HepG2 (cell line): ENCODE results near the gene SMOC1. TPM values are rescaled to one million over a fixed set of nuclear protein-coding genes. Genes with fewer than 3 reads are reported as not detected.

Experiments used
- ATAC-seq: fragments of 200-7000 bp; cut with Tn5 transposase; 3 replicates; pipeline ENCODE4 v1.9.1; 2020; ENCODE audit warnings: mild to moderate bottlenecking, moderate library complexity
- BruUV-seq: library from RNA; stranded (reverse); fragments of 400-500 nt; replicated peaks from 2 replicates; lab custom pipeline; 2021; lab: Mats Ljungman, UMichigan
- CTCF ChIA-PET: fragments of 300-600 bp; formaldehyde crosslinking; extraction: SDS; loops from one replicate; lab custom pipeline; 2021; ENCODE audit warnings: low total read pairs, inconsistent platforms, low intra/inter-chr PET ratio; lab: Yijun Ruan, JAX
- POLR2A ChIA-PET: fragments of 350-600 bp; sonication (Branson Sonifier 250); formaldehyde crosslinking; loops from one replicate; lab custom pipeline; 2020; ENCODE audit warnings: antibody characterized with exemption, inconsistent platforms; lab: Yijun Ruan, JAX
- DNase-seq: peaks from one replicate; pipeline ENCODE4 v3.0.0-alpha.2; 2015; ENCODE audit warnings: low spot score
- FAIRE-seq: peaks from 3 replicates; lab custom pipeline; 2011; peaks lifted over from hg19 to GRCh38; lab: Jason Lieb, UNC
- H2AFZ ChIP-seq: one replicate; pipeline ENCODE4 v1.6.1; 2011; ENCODE audit warnings: low read length, inconsistent platforms
- H3K27ac ChIP-seq: fragments of 300-600 bp; 3 replicates; pipeline ENCODE4 v1.8.0; 2011; ENCODE audit warnings: mixed run types, mild to moderate bottlenecking, mixed read lengths, low read length, inconsistent platforms; ENCODE audit not compliant: insufficient read depth; ENCODE audit errors: extremely low read length
- H3K27me3 ChIP-seq, 2 experiments: fragments of 200-600 bp in 1 of 2; 2 replicates in 1 of 2; 3 replicates in 1 of 2; pipeline versions ENCODE4 v1.6.0 to v1.8.0; 2011; ENCODE audit warnings: low read length in 2 of 2, mild to moderate bottlenecking in 2 of 2, moderate library complexity in 2 of 2, inconsistent platforms in 1 of 2; ENCODE audit not compliant: insufficient read depth in 2 of 2, control insufficient read depth in 1 of 2
- H3K36me3 ChIP-seq, 2 experiments: fragments of 200-600 bp in 1 of 2; replicated peaks in 1 of 2; 2 replicates in 1 of 2; 3 replicates in 1 of 2; pipeline versions ENCODE4 v1.5.1 to v1.8.0; 2011; ENCODE audit warnings: low read length in 2 of 2, inconsistent platforms in 1 of 2; ENCODE audit not compliant: insufficient read depth in 2 of 2, control insufficient read depth in 1 of 2
- H3K4me1 ChIP-seq: 2 replicates; pipeline ENCODE4 v1.5.1; 2012; ENCODE audit warnings: low read length, inconsistent platforms; ENCODE audit not compliant: insufficient read depth
- H3K4me2 ChIP-seq: 2 replicates; pipeline ENCODE4 v1.6.0; 2011; ENCODE audit warnings: low read depth, low read length, inconsistent platforms
- H3K4me3 ChIP-seq, 3 experiments: fragments of 200-600 bp in 1 of 3; sonication (generic), shearing (Covaris generic) in 1 of 3; replicated peaks in 1 of 3; 2 replicates each; pipeline ENCODE4 v1.5.1; 2011 to 2016; ENCODE audit warnings: low read length in 3 of 3, inconsistent platforms in 2 of 3, low read depth in 2 of 3, mild to moderate bottlenecking in 2 of 3, control low read depth in 1 of 3, mixed read lengths in 1 of 3; ENCODE audit not compliant: insufficient read depth in 1 of 3
- H3K79me2 ChIP-seq: one replicate; pipeline ENCODE4 v1.6.1; 2011; ENCODE audit warnings: low read length, inconsistent platforms; ENCODE audit not compliant: insufficient read depth
- H3K9ac ChIP-seq: 2 replicates; pipeline ENCODE4 v1.6.0; 2011; ENCODE audit warnings: mild to moderate bottlenecking, low read depth, low read length, inconsistent platforms; ENCODE audit not compliant: insufficient read depth
- H3K9me3 ChIP-seq: 2 replicates; pipeline ENCODE4 v1.5.1; 2012; ENCODE audit warnings: mild to moderate bottlenecking, low read length
- H4K20me1 ChIP-seq: 2 replicates; pipeline ENCODE4 v1.6.0; 2011; ENCODE audit warnings: inconsistent platforms, mild to moderate bottlenecking, low read length, moderate library complexity; ENCODE audit not compliant: insufficient read depth
- CREB1 ChIP-seq, 2 experiments: fragments of 450-650 bp in 1 of 2; IDR thresholded peaks; 2 replicates each; pipeline ENCODE4 v1.6.1; 2016 to 2017; ENCODE audit warnings: control low read depth in 1 of 2, mild to moderate bottlenecking in 1 of 2, missing compliant biosample characterization in 1 of 2, missing genetic modification characterization in 1 of 2
- GATAD1 ChIP-seq: IDR thresholded peaks from 2 replicates; pipeline ENCODE4 v1.6.1; 2016; ENCODE audit warnings: missing genetic modification reagents, missing compliant biosample characterization
- HNRNPK ChIP-seq: fragments of 200-400 bp; formaldehyde crosslinking; IDR thresholded peaks from 2 replicates; pipeline ENCODE4 v1.6.1; 2018; ENCODE audit warnings: low read length, low read depth, moderate library complexity, mild to moderate bottlenecking; ENCODE audit not compliant: poor library complexity, severe bottlenecking
- HOXA5 ChIP-seq: sonication (generic); formaldehyde crosslinking; IDR thresholded peaks from 2 replicates; pipeline ENCODE4 v1.4.0; 2020; ENCODE audit warnings: missing genetic modification reagents
- KDM3A ChIP-seq: IDR thresholded peaks from 2 replicates; pipeline ENCODE4 v1.6.1; 2018; ENCODE audit warnings: low read depth, missing compliant biosample characterization
- NCOA5 ChIP-seq: sonication (generic); formaldehyde crosslinking; IDR thresholded peaks from 2 replicates; pipeline ENCODE4 v1.4.0; 2020; ENCODE audit warnings: missing genetic modification reagents
- POLR2AphosphoS5 ChIP-seq: IDR thresholded peaks from 2 replicates; pipeline ENCODE4 v1.6.1; 2012; ENCODE audit warnings: low read depth, low read length
- RFX1 ChIP-seq: fragments of 450-650 bp; IDR thresholded peaks from 2 replicates; pipeline ENCODE4 v1.6.1; 2017
- SRSF9 ChIP-seq: fragments of 200-400 bp; formaldehyde crosslinking; IDR thresholded peaks from 2 replicates; pipeline ENCODE4 v1.6.1; 2018; ENCODE audit warnings: borderline replicate concordance, mild to moderate bottlenecking, low read depth, low read length; ENCODE audit not compliant: insufficient read depth, poor library complexity, severe bottlenecking
- ZFP82 ChIP-seq: sonication (generic); formaldehyde crosslinking; IDR thresholded peaks from 2 replicates; pipeline ENCODE4 v1.5.1; 2020; ENCODE audit warnings: mild to moderate bottlenecking, missing genetic modification reagents, borderline replicate concordance
- ZNF160 ChIP-seq: sonication (generic); formaldehyde crosslinking; IDR thresholded peaks from 2 replicates; pipeline ENCODE4 v1.8.0; 2022; ENCODE audit warnings: mild to moderate bottlenecking, inconsistent platforms, missing genetic modification reagents
- ZNF552 ChIP-seq: sonication (generic); formaldehyde crosslinking; IDR thresholded peaks from 2 replicates; pipeline ENCODE4 v1.9.0; 2022; ENCODE audit warnings: missing genetic modification reagents, mild to moderate bottlenecking, borderline replicate concordance
- ZNF850 ChIP-seq: sonication (generic); formaldehyde crosslinking; conservative IDR thresholded peaks from 2 replicates; pipeline ENCODE4 v1.9.0; 2021; ENCODE audit warnings: mild to moderate bottlenecking, missing genetic modification reagents
- ZNF883 ChIP-seq: sonication (generic); formaldehyde crosslinking; IDR thresholded peaks from 2 replicates; pipeline ENCODE4 v1.5.1; 2020; ENCODE audit warnings: mild to moderate bottlenecking, missing genetic modification reagents; ENCODE audit errors: not compliant biosample characterization
- WGBS: methylation state at CpG from one replicate; pipeline ENCODE4 v1.1.6; 2017; ENCODE audit warnings: low lambda C conversion rate; 5-methylcytosine and 5-hydroxymethylcytosine counted together
- in situ Hi-C: cut with HindIII; loops from 2 replicates; pipeline ENCODE4 v1.10.0; 2017; ENCODE audit warnings: low pct_unique_long_range_greater_than_20kb; ENCODE audit not compliant: extremely low pct_ligation_motif_present
- intact Hi-C: fragments of 100-400 bp; cut with micrococcal nuclease; formaldehyde crosslinking; loops from one replicate; pipeline ENCODE4 v1.10.0; 2022; ENCODE audit not compliant: unreplicated experiment
- polyA plus RNA-seq, 8 experiments: library from polyadenylated mRNA; depleted of rRNA in 3 of 8; stranded (reverse) in 7 of 8; unstranded in 1 of 8; fragments of >200 nt; fragmentation: Illumina TruSeq in 4 of 8; extraction: Trizol in 4 of 8; gene quantifications; 2 replicates each; pipeline versions ENCODE4 v1.2.1 to v1.2.3, GENCODE V29; 2011 to 2016; ENCODE audit warnings: low read depth in 4 of 8, missing spikeins in 1 of 8, mixed read lengths in 1 of 8; ENCODE audit not compliant: insufficient read depth in 1 of 8
- total RNA-seq, 5 experiments: library from RNA; depleted of rRNA; stranded (reverse); fragments of >200 nt; fragmentation: Illumina TruSeq; extraction: Trizol; gene quantifications; 2 replicates each; pipeline ENCODE4 v1.2.3, GENCODE V29; 2016; ENCODE audit warnings: low read depth in 1 of 5
- TF ChIP-seq, protein P1 (sequence below): sonication (generic); formaldehyde crosslinking; IDR thresholded peaks from 2 replicates; pipeline ENCODE4 v1.8.0; 2022; ENCODE audit warnings: missing genetic modification reagents, mild to moderate bottlenecking, inconsistent platforms, borderline replicate concordance
- TF ChIP-seq, protein P2 (sequence below): sonication (generic); formaldehyde crosslinking; conservative IDR thresholded peaks from 2 replicates; pipeline ENCODE4 v1.4.0; 2020; ENCODE audit warnings: missing genetic modification reagents
- TF ChIP-seq, protein P3 (sequence below): sonication (generic); formaldehyde crosslinking; IDR thresholded peaks from 2 replicates; pipeline ENCODE4 v1.4.0; 2020; ENCODE audit warnings: mild to moderate bottlenecking, missing genetic modification reagents
- TF ChIP-seq, protein P4 (sequence below): IDR thresholded peaks from 2 replicates; pipeline ENCODE4 v1.6.1; 2012; ENCODE audit warnings: low read length, improper control_type of control experiment

Gene SMOC1
- total and polyA plus RNA-seq, 2 of the 13 experiments (the other 11 are each of a cell fraction or from before 2014, with no cell fraction given): 17.8 to 35.6 TPM

DNA sequence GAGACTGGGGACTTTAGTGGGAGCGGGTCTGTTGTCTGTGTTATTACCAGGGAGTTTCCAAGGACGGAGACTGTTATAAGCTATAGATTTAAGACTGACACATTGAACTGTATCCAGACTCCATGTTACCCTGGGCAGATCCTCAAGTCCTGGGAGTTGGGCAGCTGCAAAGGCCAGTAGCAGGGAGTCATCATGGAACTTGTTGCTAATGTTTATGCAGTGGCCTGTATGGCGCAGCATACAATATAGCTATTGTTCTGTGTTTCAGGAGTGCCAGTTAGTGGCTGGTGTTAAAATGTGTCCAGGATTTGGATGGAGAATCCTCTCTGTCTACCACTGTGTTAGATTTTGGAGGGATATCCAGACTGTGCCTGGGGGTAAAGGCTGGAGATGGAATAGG, 31.7 kb downstream of the SMOC1 start:
- H3K27me3 ChIP-seq: no peaks in the 10 kb centered on the region
- peaks cover 26% of the 10 kb centered on the region for H3K4me1 ChIP-seq
- no peak overlapping the region for H3K4me2 ChIP-seq
- BruUV-seq: no TSS peak
- no peak overlapping the region for H3K27ac ChIP-seq
- no peak for DNase-seq
- ATAC-seq: no peak; the same call in 1 of the 3 replicates
- intact Hi-C loops (no loop called here), in situ Hi-C loops (no loop called here)
- WGBS: 95% methylated on average over 2 of the region's 3 CpGs
- H3K4me3 ChIP-seq: no peak overlapping the region
- H3K9ac ChIP-seq: no peak overlapping the region
- no peaks in the 10 kb centered on the region for H3K36me3 ChIP-seq
- CTCF ChIA-PET: no interaction called here
- no peak overlapping the region for H2AFZ ChIP-seq
- no peak for FAIRE-seq
- H3K9me3 ChIP-seq: no peaks in the 10 kb centered on the region
- POLR2A ChIA-PET: interaction anchor here (0.7 to 0.9 kb wide), 2 partner anchors 23 to 32 kb away, joined by 3 read pairs; partner anchors contain the start of gene SMOC1
- H4K20me1 ChIP-seq: no peaks in the 10 kb centered on the region
- no peak for TF ChIP-seq KDM3A (CRISPR knock-in tag)
- TF ChIP-seq POLR2AphosphoS5: no peak
- TF ChIP-seq NCOA5 (CRISPR knock-in tag): no peak
- no peak for TF ChIP-seq ZNF883 (CRISPR knock-in tag)
- TF ChIP-seq, protein P1, sequence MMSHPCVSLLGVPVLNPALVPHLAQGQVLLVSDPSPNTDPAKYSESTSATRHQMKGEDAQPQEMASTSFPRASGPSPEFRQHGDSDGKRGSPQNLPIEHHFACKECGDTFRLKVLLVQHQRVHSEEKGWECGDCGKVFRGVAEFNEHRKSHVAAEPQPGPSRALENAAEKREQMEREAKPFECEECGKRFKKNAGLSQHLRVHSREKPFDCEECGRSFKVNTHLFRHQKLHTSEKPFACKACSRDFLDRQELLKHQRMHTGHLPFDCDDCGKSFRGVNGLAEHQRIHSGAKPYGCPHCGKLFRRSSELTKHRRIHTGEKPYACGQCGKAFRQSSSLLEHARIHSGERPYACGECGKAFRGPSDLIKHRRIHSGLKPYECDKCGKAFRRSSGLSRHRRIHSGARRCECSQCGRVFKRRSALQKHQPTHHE: no peak
- TF ChIP-seq RFX1: no peak
- TF ChIP-seq CREB1 (IDR thresholded peaks at IDR 0.05): no peak
- TF ChIP-seq CREB1 (CRISPR knock-in tag; IDR thresholded peaks at IDR 0.05): no peak
- TF ChIP-seq ZNF850 (CRISPR knock-in tag): no peak
- TF ChIP-seq GATAD1 (CRISPR knock-in tag): no peak
- TF ChIP-seq, protein P2, sequence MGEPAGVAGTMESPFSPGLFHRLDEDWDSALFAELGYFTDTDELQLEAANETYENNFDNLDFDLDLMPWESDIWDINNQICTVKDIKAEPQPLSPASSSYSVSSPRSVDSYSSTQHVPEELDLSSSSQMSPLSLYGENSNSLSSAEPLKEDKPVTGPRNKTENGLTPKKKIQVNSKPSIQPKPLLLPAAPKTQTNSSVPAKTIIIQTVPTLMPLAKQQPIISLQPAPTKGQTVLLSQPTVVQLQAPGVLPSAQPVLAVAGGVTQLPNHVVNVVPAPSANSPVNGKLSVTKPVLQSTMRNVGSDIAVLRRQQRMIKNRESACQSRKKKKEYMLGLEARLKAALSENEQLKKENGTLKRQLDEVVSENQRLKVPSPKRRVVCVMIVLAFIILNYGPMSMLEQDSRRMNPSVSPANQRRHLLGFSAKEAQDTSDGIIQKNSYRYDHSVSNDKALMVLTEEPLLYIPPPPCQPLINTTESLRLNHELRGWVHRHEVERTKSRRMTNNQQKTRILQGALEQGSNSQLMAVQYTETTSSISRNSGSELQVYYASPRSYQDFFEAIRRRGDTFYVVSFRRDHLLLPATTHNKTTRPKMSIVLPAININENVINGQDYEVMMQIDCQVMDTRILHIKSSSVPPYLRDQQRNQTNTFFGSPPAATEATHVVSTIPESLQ (CRISPR knock-in tag): no peak
- no peak for TF ChIP-seq ZNF552 (CRISPR knock-in tag)
- TF ChIP-seq HOXA5 (CRISPR knock-in tag): no peak
- TF ChIP-seq ZFP82 (CRISPR knock-in tag): no peak
- TF ChIP-seq, protein P3, sequence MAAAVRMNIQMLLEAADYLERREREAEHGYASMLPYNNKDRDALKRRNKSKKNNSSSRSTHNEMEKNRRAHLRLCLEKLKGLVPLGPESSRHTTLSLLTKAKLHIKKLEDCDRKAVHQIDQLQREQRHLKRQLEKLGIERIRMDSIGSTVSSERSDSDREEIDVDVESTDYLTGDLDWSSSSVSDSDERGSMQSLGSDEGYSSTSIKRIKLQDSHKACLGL (CRISPR knock-in tag): no peak
- TF ChIP-seq SRSF9: no peak
- TF ChIP-seq, protein P4, sequence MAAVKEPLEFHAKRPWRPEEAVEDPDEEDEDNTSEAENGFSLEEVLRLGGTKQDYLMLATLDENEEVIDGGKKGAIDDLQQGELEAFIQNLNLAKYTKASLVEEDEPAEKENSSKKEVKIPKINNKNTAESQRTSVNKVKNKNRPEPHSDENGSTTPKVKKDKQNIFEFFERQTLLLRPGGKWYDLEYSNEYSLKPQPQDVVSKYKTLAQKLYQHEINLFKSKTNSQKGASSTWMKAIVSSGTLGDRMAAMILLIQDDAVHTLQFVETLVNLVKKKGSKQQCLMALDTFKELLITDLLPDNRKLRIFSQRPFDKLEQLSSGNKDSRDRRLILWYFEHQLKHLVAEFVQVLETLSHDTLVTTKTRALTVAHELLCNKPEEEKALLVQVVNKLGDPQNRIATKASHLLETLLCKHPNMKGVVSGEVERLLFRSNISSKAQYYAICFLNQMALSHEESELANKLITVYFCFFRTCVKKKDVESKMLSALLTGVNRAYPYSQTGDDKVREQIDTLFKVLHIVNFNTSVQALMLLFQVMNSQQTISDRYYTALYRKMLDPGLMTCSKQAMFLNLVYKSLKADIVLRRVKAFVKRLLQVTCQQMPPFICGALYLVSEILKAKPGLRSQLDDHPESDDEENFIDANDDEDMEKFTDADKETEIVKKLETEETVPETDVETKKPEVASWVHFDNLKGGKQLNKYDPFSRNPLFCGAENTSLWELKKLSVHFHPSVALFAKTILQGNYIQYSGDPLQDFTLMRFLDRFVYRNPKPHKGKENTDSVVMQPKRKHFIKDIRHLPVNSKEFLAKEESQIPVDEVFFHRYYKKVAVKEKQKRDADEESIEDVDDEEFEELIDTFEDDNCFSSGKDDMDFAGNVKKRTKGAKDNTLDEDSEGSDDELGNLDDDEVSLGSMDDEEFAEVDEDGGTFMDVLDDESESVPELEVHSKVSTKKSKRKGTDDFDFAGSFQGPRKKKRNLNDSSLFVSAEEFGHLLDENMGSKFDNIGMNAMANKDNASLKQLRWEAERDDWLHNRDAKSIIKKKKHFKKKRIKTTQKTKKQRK: no peak
- TF ChIP-seq HNRNPK: no peak
- no peak for TF ChIP-seq ZNF160
- peaks cover 37% of the 10 kb centered on the region for H3K79me2 ChIP-seq
